T-cell (primary cell): ENCODE results near the gene ZNF804B. TPM values are rescaled to one million over a fixed set of nuclear protein-coding genes. Genes with fewer than 3 reads are reported as not detected.

Experiments used
- ATAC-seq, 4 experiments: fragments of 200-7000 bp in 3 of 4; fragments of 150-1000 bp in 1 of 4; cut with Tn5 transposase; replicated peaks in 1 of 4; 1 replicate in 3 of 4; 2 replicates in 1 of 4; pipeline ENCODE4 v1.10.0; 2021; ENCODE audit warnings: moderate library complexity in 3 of 4, mild to moderate bottlenecking in 2 of 4, moderate number of reproducible peaks in 1 of 4
- CTCF ChIA-PET, 2 donors: fragments of 300-600 bp; sonication (Branson Sonifier 250); formaldehyde crosslinking; loops; one replicate each; lab custom pipeline; 2022; ENCODE audit warnings: antibody characterized with exemption in 2 of 2; lab: Charles Lee
- POLR2A ChIA-PET, 2 donors: fragments of 300-600 bp; sonication (Branson Sonifier 250); formaldehyde crosslinking; loops; one replicate each; lab custom pipeline; 2022; ENCODE audit warnings: antibody characterized with exemption in 2 of 2; lab: Charles Lee
- DNase-seq, 35 experiments: peaks; one replicate each; pipeline versions ENCODE4 v3.0.0 to v3.0.0-alpha.2; 2013 to 2023
- H3K27ac ChIP-seq: one replicate; pipeline ENCODE4 v1.5.1; 2013; ENCODE audit warnings: low read length
- H3K27me3 ChIP-seq, 2 experiments: replicated peaks in 1 of 2; 1 replicate in 1 of 2; 2 replicates in 1 of 2; pipeline versions ENCODE4 v1.6.1 to v1.7.0; 2013; ENCODE audit warnings: low read length in 1 of 2, mixed read lengths in 1 of 2; ENCODE audit not compliant: control insufficient read depth in 2 of 2, insufficient read depth in 2 of 2; ENCODE audit errors: extremely low read depth in 1 of 2
- H3K36me3 ChIP-seq, 2 donors: 1 replicate in 1 of 2; 2 replicates in 1 of 2; pipeline versions ENCODE4 v1.6.1 to v1.7.0; 2013; ENCODE audit warnings: low read length in 1 of 2; ENCODE audit not compliant: control insufficient read depth in 2 of 2, insufficient read depth in 1 of 2; ENCODE audit errors: extremely low read depth in 1 of 2
- H3K4me1 ChIP-seq, 2 experiments: 1 replicate in 1 of 2; 2 replicates in 1 of 2; pipeline versions ENCODE4 v1.6.1 to v1.7.0; 2013; ENCODE audit warnings: low read length in 2 of 2, mixed read lengths in 1 of 2; ENCODE audit not compliant: insufficient read depth in 2 of 2, control insufficient read depth in 1 of 2; ENCODE audit errors: extremely low read depth in 1 of 2
- H3K4me3 ChIP-seq, 2 donors: 1 replicate in 1 of 2; 2 replicates in 1 of 2; pipeline versions ENCODE4 v1.5.1 to v1.7.0; 2013; ENCODE audit warnings: mild to moderate bottlenecking in 2 of 2, low read length in 1 of 2, moderate library complexity in 1 of 2; ENCODE audit not compliant: control insufficient read depth in 1 of 2; ENCODE audit errors: extremely low read depth in 1 of 2
- H3K9me3 ChIP-seq: 2 replicates; pipeline ENCODE4 v1.7.0; 2013
- H3K27ac Mint-ChIP-seq, 2 donors: one replicate each; pipeline ENCODE4 v1.8.0; 2020 to 2021; ENCODE audit warnings: mild to moderate bottlenecking in 2 of 2, mixed read lengths in 2 of 2
- H3K27me3 Mint-ChIP-seq, 2 donors: one replicate each; pipeline ENCODE4 v1.8.0; 2021 to 2022; ENCODE audit warnings: mixed read lengths in 2 of 2
- H3K36me3 Mint-ChIP-seq: one replicate; pipeline ENCODE4 v1.8.0; 2021; ENCODE audit warnings: mixed read lengths
- H3K4me1 Mint-ChIP-seq, 3 donors: one replicate each; pipeline ENCODE4 v1.8.0; 2020 to 2022; ENCODE audit warnings: mixed read lengths in 3 of 3, mild to moderate bottlenecking in 1 of 3
- H3K4me3 Mint-ChIP-seq, 3 donors: one replicate each; pipeline ENCODE4 v1.8.0; 2020 to 2022; ENCODE audit warnings: mild to moderate bottlenecking in 3 of 3, mixed read lengths in 3 of 3, moderate library complexity in 3 of 3
- H3K9me3 Mint-ChIP-seq, 3 donors: one replicate each; pipeline ENCODE4 v1.8.0; 2020 to 2022; ENCODE audit warnings: mixed read lengths in 3 of 3
- WGBS: methylation state at CpG from one replicate; pipeline ENCODE4 v1.1.5; 2013; ENCODE audit warnings: missing lambda C conversion rate; ENCODE audit not compliant: insufficient coverage; 5-methylcytosine and 5-hydroxymethylcytosine counted together
- total RNA-seq, 35 experiments: library from RNA in 6 of 35; stranded (reverse) in 6 of 35; fragments of 120-200 nt in 1 of 35; gene quantifications; one replicate each; pipeline versions ENCODE4 v1.2.1 to v1.2.4 and lab custom pipeline; 2013 to 2026

The ZNF804B gene
- total RNA-seq, 5 donors from 2014 or later (not counting 1 experiment from before 2014, with no cell fraction given) = not detected

DNA sequence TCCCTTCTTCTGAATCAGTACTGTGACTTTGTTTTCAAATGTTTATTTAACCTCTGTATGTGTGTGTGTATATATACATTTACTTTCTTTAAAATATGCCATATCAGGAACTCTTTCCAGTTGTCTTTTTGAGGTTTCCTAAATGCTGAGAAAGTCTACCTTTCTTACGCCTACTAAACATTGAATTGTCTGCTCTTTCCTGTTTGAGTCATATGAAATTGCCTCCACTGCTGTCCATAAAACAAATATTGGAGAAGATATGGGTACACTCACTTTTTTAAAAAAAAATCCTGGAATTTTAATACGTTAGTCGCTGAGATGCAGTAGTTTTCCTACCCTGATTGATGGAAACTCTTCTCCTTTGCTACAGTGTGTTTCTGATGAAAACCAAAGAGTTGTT, 334.8 kb downstream of the ZNF804B start:
- Mint-ChIP-seq H3K27ac (no peak overlapping the region), H3K4me3 (no peak overlapping the region), H3K36me3 (no peaks in the 10 kb centered on the region), H3K9me3 (peaks cover 0 to 6% (median 0%) of the 10 kb centered on the region in 3 donors), H3K4me1 (no peaks in the 10 kb centered on the region), H3K27me3 (no peaks in the 10 kb centered on the region)
- Histone ChIP-seq H3K4me1 (no peaks in the 10 kb centered on the region), H3K36me3 (no peaks in the 10 kb centered on the region), H3K9me3 (no peaks in the 10 kb centered on the region), H3K4me3 (no peak overlapping the region), H3K27me3 (no peaks in the 10 kb centered on the region), H3K27ac (no peak overlapping the region)
- CTCF ChIA-PET = no interaction called here
- ATAC-seq (no peak), DNase-seq (no peak)
- POLR2A ChIA-PET = no interaction called here
- WGBS = no CpG with 5 or more reads among the region's 3 CpGs

DNA sequence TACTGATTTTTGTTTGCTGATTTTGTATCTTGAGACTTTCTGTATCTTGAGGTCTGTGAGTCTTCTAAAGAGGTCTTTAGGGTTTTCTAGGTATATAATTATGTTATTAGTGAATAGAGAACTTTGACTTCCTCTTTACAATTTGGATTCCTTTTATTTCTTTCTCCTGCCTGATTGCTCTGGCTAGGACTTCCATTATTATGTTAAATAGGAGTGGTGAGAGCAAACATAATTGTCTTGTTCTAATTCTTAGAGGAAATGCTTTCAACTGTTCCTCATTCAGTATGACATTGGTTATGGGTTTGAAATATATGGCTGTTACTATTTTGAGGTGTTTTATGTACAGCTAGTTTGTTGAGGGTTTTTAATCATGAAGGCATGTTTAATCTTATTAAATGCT, 344.1 kb downstream of the ZNF804B start:
- H3K27me3 Mint-ChIP-seq = peaks cover 0 to 9% of the 10 kb centered on the region in 2 donors
- Histone ChIP-seq H3K27ac (no peak overlapping the region), H3K9me3 (no peaks in the 10 kb centered on the region), H3K27me3 (no peaks in the 10 kb centered on the region), H3K36me3 (no peaks in the 10 kb centered on the region), H3K4me1 (no peaks in the 10 kb centered on the region), H3K4me3 (no peak overlapping the region)
- H3K9me3 Mint-ChIP-seq = peaks cover 0 to 7% (median 0%) of the 10 kb centered on the region in 3 donors
- H3K36me3 Mint-ChIP-seq = no peaks in the 10 kb centered on the region
- ChIA-PET CTCF (no interaction called here), POLR2A (no interaction called here)
- no peak overlapping the region for H3K27ac Mint-ChIP-seq
- DNase-seq = no peak
- H3K4me1 Mint-ChIP-seq = no peaks in the 10 kb centered on the region
- H3K4me3 Mint-ChIP-seq = no peak overlapping the region
- no peak for ATAC-seq

DNA sequence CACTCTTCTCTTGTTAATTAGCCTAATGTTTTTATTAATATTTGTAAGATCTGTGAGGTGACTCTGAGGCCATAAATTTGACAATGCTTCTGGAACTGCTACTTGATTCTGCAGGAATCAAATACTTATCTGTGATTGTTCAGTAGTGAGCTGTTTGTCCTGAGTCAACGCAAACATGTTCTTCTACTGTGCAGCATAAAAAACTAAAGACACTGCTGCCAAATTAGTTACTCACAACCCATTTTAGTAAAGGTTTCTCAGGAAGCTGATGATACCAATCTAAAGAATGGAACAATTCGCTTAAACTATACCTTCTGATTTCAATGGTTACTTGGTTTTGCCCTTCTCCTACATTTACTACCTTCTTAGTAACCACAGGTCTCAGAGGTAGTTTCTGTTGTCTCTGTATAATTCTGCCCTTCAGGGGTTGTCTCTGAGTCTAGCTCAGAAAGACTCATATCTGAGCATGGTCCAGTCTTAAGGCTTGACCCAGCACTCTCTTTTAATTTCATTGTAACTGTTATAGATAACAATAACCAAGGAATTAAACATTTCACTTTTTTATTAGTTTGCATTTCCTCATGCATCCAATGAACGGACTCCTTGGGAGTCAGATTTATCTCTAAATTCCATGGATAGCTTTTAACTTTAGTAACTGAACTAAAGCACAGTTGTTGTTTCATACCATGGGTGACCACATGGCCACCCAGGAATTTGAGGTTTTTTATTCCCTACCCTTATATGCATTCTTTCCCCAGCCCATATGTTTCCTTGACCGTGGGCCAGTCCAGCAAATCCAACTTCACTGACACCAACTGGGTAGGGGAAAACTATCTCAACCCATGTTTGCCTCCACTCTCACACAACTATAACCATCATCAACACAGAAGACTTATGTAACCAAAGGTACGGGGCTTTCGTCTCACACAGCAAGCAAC, 345.5 kb downstream of the ZNF804B start:
- peaks cover 0 to 6% (median 0%) of the 10 kb centered on the region in 3 donors for H3K9me3 Mint-ChIP-seq
- Histone ChIP-seq H3K4me1 (no peaks in the 10 kb centered on the region), H3K27ac (no peak overlapping the region), H3K36me3 (no peaks in the 10 kb centered on the region), H3K4me3 (no peak overlapping the region), H3K27me3 (no peaks in the 10 kb centered on the region), H3K9me3 (no peaks in the 10 kb centered on the region)
- DNase-seq = no peak
- H3K4me1 Mint-ChIP-seq = no peaks in the 10 kb centered on the region
- H3K36me3 Mint-ChIP-seq = no peaks in the 10 kb centered on the region
- H3K4me3 Mint-ChIP-seq = no peak overlapping the region
- CTCF ChIA-PET = no interaction called here
- H3K27ac Mint-ChIP-seq = no peak overlapping the region
- peaks cover 0 to 9% of the 10 kb centered on the region in 2 donors for H3K27me3 Mint-ChIP-seq
- no peak for ATAC-seq
- 81% methylated on average over 3 of the region's 6 CpGs for WGBS
- POLR2A ChIA-PET = no interaction called here

DNA sequence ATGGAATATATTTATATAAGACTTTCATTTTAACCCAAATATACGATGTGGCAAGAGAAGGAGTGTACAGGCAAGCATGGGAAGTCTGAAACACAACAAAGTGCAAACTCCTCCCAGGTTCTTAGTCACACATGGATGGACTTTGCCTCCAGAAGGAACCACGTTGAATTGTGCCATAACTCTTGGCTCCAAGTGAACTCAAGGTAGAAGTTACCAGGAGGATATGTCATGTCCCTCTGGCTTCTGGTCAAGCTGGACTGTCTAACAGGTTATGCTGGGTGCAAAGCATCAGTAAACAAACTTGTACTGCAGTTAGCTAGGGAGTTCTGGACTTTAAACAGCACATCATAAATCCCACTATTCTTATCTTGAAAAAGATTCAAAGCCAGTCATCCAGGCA, 364.4 kb downstream of the ZNF804B start:
- no peaks in the 10 kb centered on the region for H3K4me1 ChIP-seq
- H3K36me3 Mint-ChIP-seq = no peaks in the 10 kb centered on the region
- ATAC-seq = no peak
- H3K27me3 ChIP-seq = no peaks in the 10 kb centered on the region
- no peaks in the 10 kb centered on the region for H3K4me1 Mint-ChIP-seq
- no peaks in the 10 kb centered on the region for H3K9me3 Mint-ChIP-seq
- H3K4me3 ChIP-seq = no peak overlapping the region
- no peaks in the 10 kb centered on the region for H3K9me3 ChIP-seq
- H3K4me3 Mint-ChIP-seq = no peak overlapping the region
- H3K27ac ChIP-seq = no peak overlapping the region
- WGBS = no CpG with 5 or more reads among the region's 2 CpGs
- ChIA-PET CTCF (no interaction called here), POLR2A (no interaction called here)
- no peak for DNase-seq
- H3K36me3 ChIP-seq = no peaks in the 10 kb centered on the region
- no peaks in the 10 kb centered on the region for H3K27me3 Mint-ChIP-seq
- H3K27ac Mint-ChIP-seq = no peak overlapping the region

DNA sequence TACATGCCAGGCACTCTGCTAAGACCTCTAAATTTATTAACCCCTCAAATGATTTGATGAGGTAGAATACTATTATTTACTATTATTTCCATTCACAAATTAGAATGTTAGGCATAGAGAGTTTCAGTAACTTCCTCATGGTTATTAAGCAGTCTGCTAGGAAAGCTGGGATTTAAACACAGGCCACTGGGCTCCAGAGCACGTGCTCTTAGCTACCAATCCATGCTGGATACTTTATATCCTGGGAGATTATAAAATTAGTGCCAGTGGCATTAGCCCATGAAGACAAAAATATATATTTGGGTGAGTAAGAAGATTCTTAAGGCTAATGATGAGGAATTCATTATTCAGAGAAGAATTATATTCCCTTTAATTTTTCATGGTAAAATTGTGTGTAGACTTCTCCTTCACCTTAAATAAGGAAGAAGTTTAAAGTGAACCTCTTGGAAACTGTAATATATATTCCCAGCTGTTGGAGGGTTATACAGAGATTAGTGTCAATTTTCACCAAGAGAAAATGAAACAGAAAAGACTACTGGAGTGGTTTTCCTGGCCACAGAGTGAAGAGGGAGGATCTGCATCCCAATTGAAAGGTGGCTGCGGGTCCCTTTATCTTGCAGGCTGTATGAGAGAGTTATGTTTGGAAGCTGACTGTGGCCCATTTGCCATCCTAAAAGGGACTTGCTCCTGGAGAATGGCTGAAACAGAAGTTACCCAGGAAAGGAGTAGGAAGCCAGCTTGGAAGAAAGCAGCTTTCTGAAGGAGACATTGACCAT, 370.3 kb downstream of the ZNF804B start:
- H3K27me3 ChIP-seq = no peaks in the 10 kb centered on the region
- H3K36me3 Mint-ChIP-seq = no peaks in the 10 kb centered on the region
- POLR2A ChIA-PET = no interaction called here
- peaks cover 0 to 5% of the 10 kb centered on the region in 2 donors for H3K27me3 Mint-ChIP-seq
- no peak overlapping the region for H3K4me3 Mint-ChIP-seq
- 100% methylated on average over 1 of the region's 2 CpGs for WGBS
- H3K4me1 Mint-ChIP-seq = no peaks in the 10 kb centered on the region
- DNase-seq = no peak
- H3K27ac Mint-ChIP-seq = no peak overlapping the region
- H3K9me3 ChIP-seq = no peaks in the 10 kb centered on the region
- H3K36me3 ChIP-seq = no peaks in the 10 kb centered on the region
- H3K4me1 ChIP-seq = no peaks in the 10 kb centered on the region
- H3K4me3 ChIP-seq = no peak overlapping the region
- no peak for ATAC-seq
- no peak overlapping the region for H3K27ac ChIP-seq
- no peaks in the 10 kb centered on the region for H3K9me3 Mint-ChIP-seq
- CTCF ChIA-PET = no interaction called here

DNA sequence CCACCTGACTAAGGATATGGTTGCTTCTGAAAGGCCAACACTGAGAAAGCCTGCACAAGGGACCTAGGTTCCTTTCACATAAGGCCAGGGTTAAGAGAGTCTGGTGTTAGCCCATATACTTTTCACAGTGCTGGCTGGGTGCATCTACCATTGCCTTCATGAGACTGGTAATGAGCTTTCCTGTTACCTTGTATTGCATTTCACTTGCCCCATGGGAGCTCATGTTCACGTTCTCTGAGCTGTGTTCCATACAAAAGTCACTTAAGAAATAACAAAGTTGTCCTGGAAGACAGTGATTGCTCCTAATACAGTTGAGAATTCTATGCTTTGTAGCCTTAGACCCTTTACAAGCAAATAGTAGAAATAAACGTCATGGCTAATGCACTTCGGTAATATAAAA, 373.9 kb downstream of the ZNF804B start:
- ChIA-PET CTCF (no interaction called here), POLR2A (no interaction called here)
- DNase-seq = no peak
- Histone ChIP-seq H3K36me3 (no peaks in the 10 kb centered on the region), H3K4me3 (no peak overlapping the region), H3K4me1 (no peaks in the 10 kb centered on the region), H3K9me3 (no peaks in the 10 kb centered on the region), H3K27me3 (no peaks in the 10 kb centered on the region), H3K27ac (no peak overlapping the region)
- H3K27me3 Mint-ChIP-seq = peaks cover 0 to 5% of the 10 kb centered on the region in 2 donors
- no peaks in the 10 kb centered on the region for H3K4me1 Mint-ChIP-seq
- H3K27ac Mint-ChIP-seq = no peak overlapping the region
- no peak for ATAC-seq
- H3K36me3 Mint-ChIP-seq = no peaks in the 10 kb centered on the region
- WGBS = 40% methylated on average over 1 of the region's 3 CpGs
- no peak overlapping the region for H3K4me3 Mint-ChIP-seq
- H3K9me3 Mint-ChIP-seq = peaks cover 0 to under 1% (median 0%) of the 10 kb centered on the region in 3 donors
